H1 (cell line): Measurements from ENCODE around the gene FAM50A. TPM values are rescaled to one million over a fixed set of nuclear protein-coding genes. Genes with fewer than 3 reads are reported as not detected.

Experiments
- CTCF ChIA-PET: fragments of 300-600 bp; sonication (Branson Sonifier 250); formaldehyde crosslinking; loops from one replicate; lab custom pipeline; 2021; ENCODE audit not compliant: partially characterized antibody; lab: Charles Lee
- POLR2A ChIA-PET: fragments of 300-600 bp; sonication (Branson Sonifier 250); formaldehyde crosslinking; loops from one replicate; lab custom pipeline; 2021; ENCODE audit warnings: inconsistent platforms; ENCODE audit not compliant: partially characterized antibody; lab: Charles Lee
- DNase-seq, 2 experiments: peaks; one replicate each; pipeline versions ENCODE4 v3.0.0 to v3.0.0-alpha.2; 2010 to 2022; ENCODE audit warnings: low spot score in 2 of 2, low read depth in 1 of 2, mixed read lengths in 1 of 2
- FAIRE-seq: peaks from 2 replicates; lab custom pipeline; 2011; peaks lifted over from hg19 to GRCh38; lab: Jason Lieb, UNC
- H2AFZ ChIP-seq: 2 replicates; pipeline ENCODE4 v1.8.1; 2012; ENCODE audit warnings: low read length, inconsistent platforms
- H2AK5ac ChIP-seq: 2 replicates; pipeline ENCODE4 v1.6.1; 2013; ENCODE audit warnings: low read depth, low read length
- H2BK120ac ChIP-seq: replicated peaks from 2 replicates; pipeline ENCODE3; 2013; ENCODE audit warnings: low read depth, low read length, inconsistent platforms
- H2BK12ac ChIP-seq: 2 replicates; pipeline ENCODE4 v1.6.1; 2013; ENCODE audit warnings: low read depth, low read length
- H2BK15ac ChIP-seq: 2 replicates; pipeline ENCODE4 v1.6.1; 2013; ENCODE audit warnings: low read length
- H2BK20ac ChIP-seq: 2 replicates; pipeline ENCODE4 v1.6.1; 2013; ENCODE audit warnings: low read length
- H2BK5ac ChIP-seq: 2 replicates; pipeline ENCODE4 v1.6.1; 2013; ENCODE audit warnings: low read depth, low read length
- H3K14ac ChIP-seq: 2 replicates; pipeline ENCODE4 v1.6.1; 2013; ENCODE audit warnings: inconsistent platforms; ENCODE audit not compliant: insufficient read length
- H3K18ac ChIP-seq: 2 replicates; pipeline ENCODE4 v1.6.1; 2013; ENCODE audit warnings: low read length; ENCODE audit errors: extremely low read depth
- H3K23ac ChIP-seq: 2 replicates; pipeline ENCODE4 v1.6.1; 2013; ENCODE audit warnings: inconsistent platforms; ENCODE audit not compliant: insufficient read length
- H3K23me2 ChIP-seq: 2 replicates; pipeline ENCODE4 v1.6.1; 2013; ENCODE audit warnings: low read depth, low read length
- H3K27ac ChIP-seq: 2 replicates; pipeline ENCODE4 v1.6.1; 2011; ENCODE audit warnings: low read depth, low read length, inconsistent platforms
- H3K27me3 ChIP-seq, 4 experiments: replicated peaks in 1 of 4; 1 replicate in 1 of 4; 2 replicates in 3 of 4; pipeline versions ENCODE4 v1.6.1 to v1.8.1; 2011 to 2013; ENCODE audit warnings: low read length in 3 of 4, mild to moderate bottlenecking in 3 of 4, inconsistent platforms in 2 of 4, mixed read lengths in 2 of 4, moderate library complexity in 1 of 4; ENCODE audit not compliant: control insufficient read depth in 3 of 4, insufficient read depth in 3 of 4; ENCODE audit errors: extremely low read depth in 1 of 4
- H3K36me3 ChIP-seq, 4 experiments: 2 replicates each; pipeline versions ENCODE4 v1.6.1 to v1.8.1; 2011 to 2013; ENCODE audit warnings: mild to moderate bottlenecking in 4 of 4, low read length in 3 of 4, moderate library complexity in 2 of 4, control low read depth in 1 of 4, inconsistent platforms in 1 of 4; ENCODE audit not compliant: insufficient read depth in 4 of 4, control insufficient read depth in 2 of 4
- H3K4ac ChIP-seq: replicated peaks from 2 replicates; pipeline ENCODE3; 2013; ENCODE audit warnings: low read length, low read depth, mixed read lengths, inconsistent platforms; ENCODE audit not compliant: insufficient read length
- H3K4me1 ChIP-seq, 4 experiments: replicated peaks in 1 of 4; 1 replicate in 1 of 4; 2 replicates in 3 of 4; pipeline versions ENCODE4 v1.6.1 to v1.8.1; 2011 to 2013; ENCODE audit warnings: low read length in 3 of 4, inconsistent platforms in 2 of 4, mixed read lengths in 1 of 4; ENCODE audit not compliant: insufficient read depth in 4 of 4, control insufficient read depth in 3 of 4
- H3K4me2 ChIP-seq, 2 experiments: 2 replicates each; pipeline versions ENCODE4 v1.6.1 to v1.8.1; 2011 to 2013; ENCODE audit warnings: low read depth in 2 of 2, low read length in 2 of 2, control low read depth in 1 of 2, inconsistent platforms in 1 of 2, mild to moderate bottlenecking in 1 of 2; ENCODE audit not compliant: insufficient read depth in 1 of 2
- H3K4me3 ChIP-seq, 4 experiments: fragments of 200-600, 300-600 bp in 1 of 4; sonication (generic), shearing (Covaris generic), sonication (Bioruptor Twin) in 1 of 4; 2 replicates each; pipeline versions ENCODE4 v1.5.1 to v1.8.1; 2011 to 2016; ENCODE audit warnings: low read length in 4 of 4, low read depth in 3 of 4, control low read depth in 2 of 4, inconsistent platforms in 2 of 4, mild to moderate bottlenecking in 2 of 4, mixed read lengths in 1 of 4, moderate library complexity in 1 of 4; ENCODE audit not compliant: insufficient read depth in 2 of 4; ENCODE audit errors: extremely low read depth in 1 of 4
- H3K56ac ChIP-seq: replicated peaks from 2 replicates; pipeline ENCODE3; 2013; ENCODE audit warnings: low read depth, mild to moderate bottlenecking, mixed read lengths, low read length, inconsistent platforms; ENCODE audit not compliant: insufficient read length
- H3K79me1 ChIP-seq: 2 replicates; pipeline ENCODE4 v1.6.1; 2013; ENCODE audit warnings: low read depth, low read length, control low read depth
- H3K79me2 ChIP-seq, 2 experiments: 2 replicates each; pipeline versions ENCODE4 v1.6.1 to v1.8.1; 2012 to 2013; ENCODE audit warnings: low read length in 2 of 2, mild to moderate bottlenecking in 2 of 2, inconsistent platforms in 1 of 2; ENCODE audit not compliant: insufficient read depth in 2 of 2, control insufficient read depth in 1 of 2
- H3K9ac ChIP-seq, 4 experiments: replicated peaks in 1 of 4; 1 replicate in 1 of 4; 2 replicates in 3 of 4; pipeline versions ENCODE4 v1.6.1 to v1.8.1; 2011 to 2013; ENCODE audit warnings: low read depth in 3 of 4, low read length in 3 of 4, control low read depth in 2 of 4, mild to moderate bottlenecking in 2 of 4, moderate library complexity in 2 of 4, inconsistent platforms in 1 of 4; ENCODE audit errors: extremely low read depth in 1 of 4
- H3K9me3 ChIP-seq, 2 experiments: 2 replicates each; pipeline versions ENCODE4 v1.6.1 to v1.8.1; 2012 to 2013; ENCODE audit warnings: mild to moderate bottlenecking in 2 of 2, moderate library complexity in 2 of 2, control low read depth in 1 of 2, inconsistent platforms in 1 of 2, low read depth in 1 of 2, low read length in 1 of 2, mixed read lengths in 1 of 2; ENCODE audit not compliant: insufficient read depth in 2 of 2
- H4K20me1 ChIP-seq, 2 experiments: replicated peaks in 1 of 2; 2 replicates each; pipeline versions ENCODE3 to v1.8.1; 2011 to 2013; ENCODE audit warnings: inconsistent platforms in 2 of 2, low read length in 2 of 2, mild to moderate bottlenecking in 1 of 2; ENCODE audit not compliant: insufficient read depth in 2 of 2, control insufficient read depth in 1 of 2
- H4K5ac ChIP-seq: 2 replicates; pipeline ENCODE4 v1.6.1; 2013; ENCODE audit warnings: low read length, low read depth, mixed read lengths, inconsistent platforms; ENCODE audit not compliant: insufficient read length
- H4K8ac ChIP-seq: 2 replicates; pipeline ENCODE4 v1.8.0; 2013; ENCODE audit warnings: mild to moderate bottlenecking, moderate library complexity, low read length, inconsistent platforms; ENCODE audit not compliant: insufficient read depth; ENCODE audit errors: extremely low read depth
- H4K91ac ChIP-seq: replicated peaks from 2 replicates; pipeline ENCODE3; 2013; ENCODE audit warnings: low read length, mixed read lengths, inconsistent platforms; ENCODE audit not compliant: insufficient read length
- SP2 ChIP-seq: IDR thresholded peaks from 2 replicates; pipeline ENCODE4 v1.6.1; 2012; ENCODE audit warnings: mild to moderate bottlenecking, low read length, inconsistent platforms
- WGBS, 2 experiments: shearing (Covaris generic) in 1 of 2; methylation state at CpG; one replicate each; pipeline versions ENCODE4 v1.1.6 to v1.1.7; 2013 to 2015; ENCODE audit warnings: low lambda C conversion rate in 2 of 2, mixed read lengths in 2 of 2, inconsistent platforms in 1 of 2, low coverage in 1 of 2, missing lambda C conversion rate in 1 of 2; ENCODE audit not compliant: insufficient replicate concordance in 2 of 2, insufficient coverage in 1 of 2, insufficient read length in 1 of 2; ENCODE audit errors: extremely low coverage in 1 of 2, missing lambda C conversion rate in 1 of 2; 5-methylcytosine and 5-hydroxymethylcytosine counted together
- polyA plus RNA-seq, 7 experiments: library from polyadenylated mRNA; depleted of rRNA in 3 of 7; stranded (reverse) in 5 of 7; unstranded in 2 of 7; fragments of >200 nt in 5 of 7; fragments of 200-250 nt in 2 of 7; gene quantifications; 1 replicate in 5 of 7; 2 replicates in 1 of 7; 4 replicates in 1 of 7; pipeline versions ENCODE4 v1.2.1 to v1.2.3, GENCODE V29; 2011 to 2013; ENCODE audit warnings: missing spikeins in 2 of 7, mixed read lengths in 2 of 7
- total RNA-seq: library from RNA; stranded (reverse); fragmentation: NEBNext Ultra II Directional; extraction: Animal tissue kit (Norgen Biotek cat#: 25700); gene quantifications from 2 replicates; pipeline ENCODE4 v1.2.1, GENCODE V29; 2021

FAM50A gene
- total and polyA plus RNA-seq, 2 of the 8 experiments (the other 6 are each of a cell fraction or from before 2014, with no cell fraction given), result 30.7 to 48.7 TPM

- Histone ChIP-seq H3K27ac (no peak overlapping the region), H4K91ac (no peak overlapping the region), H3K9me3 (no peaks in the 10 kb centered on the region), H3K56ac (no peak overlapping the region), H3K36me3 (peaks cover 0 to 14% (median 7%) of the 10 kb centered on the region in 4 experiments; a peak in 5 of 8 replicates), H3K23me2 (peaks cover 4% of the 10 kb centered on the region; the same call in 1 of the 2 replicates), H3K79me2 (peaks cover 3 to 9% of the 10 kb centered on the region in 2 experiments; a peak in 2 of 4 replicates), H3K14ac (no peak overlapping the region), H2BK120ac (no peak overlapping the region), H2AK5ac (no peak overlapping the region), H2BK15ac (no peak overlapping the region), H4K8ac (no peak overlapping the region), H3K4me2 (no peak overlapping the region), H2BK12ac (no peak overlapping the region), H2AFZ (no peak overlapping the region), H4K5ac (no peak overlapping the region), H3K18ac (no peak overlapping the region), H3K4me3 (no peak overlapping the region), H3K23ac (no peak overlapping the region), H3K27me3 (no peaks in the 10 kb centered on the region), H3K79me1 (no peaks in the 10 kb centered on the region), H4K20me1 (peaks cover 0 to 4% of the 10 kb centered on the region in 2 experiments), H3K9ac (no peak overlapping the region), H3K4me1 (no peaks in the 10 kb centered on the region), H2BK20ac (no peak overlapping the region), H2BK5ac (no peak overlapping the region), H3K4ac (no peak overlapping the region)
- ChIA-PET CTCF (interaction anchor here (0.9 to 1.9 kb wide), 3 partner anchors 11 to 28 kb away, joined by 3 to 7 read pairs (median 4); partner anchors contain the start of gene FAM50A), POLR2A (interaction anchor here (0.9 to 2.0 kb wide), 4 partner anchors 13 to 34 kb away, joined by 3 to 7 read pairs (median 4); partner anchors contain the start of gene RPL10)
- no peak for FAIRE-seq
- WGBS, 2 experiments, result 100% methylated on average over 4 of the region's 8 CpGs; no CpG with 5 or more reads in 1 of the 2 experiments
- no peak for TF ChIP-seq SP2
- no peak for DNase-seq
Measured at GRCh38 chrX:154432210-154432609, 11.7 kb upstream of the FAM50A start.
